T-helper 22 cell (primary cell): Measurements from ENCODE around the gene RBL2.
"Not testable (repeated sequence)": the region's sequence is repeated elsewhere in the genome, so short reads cannot be mapped to it uniquely, and the experiment has no call there.

Source experiments
- DNase-seq: peaks from one replicate; pipeline ENCODE4 v3.0.0-alpha.2; 2020; ENCODE audit warnings: low read depth

Gene RBL2, protein sequence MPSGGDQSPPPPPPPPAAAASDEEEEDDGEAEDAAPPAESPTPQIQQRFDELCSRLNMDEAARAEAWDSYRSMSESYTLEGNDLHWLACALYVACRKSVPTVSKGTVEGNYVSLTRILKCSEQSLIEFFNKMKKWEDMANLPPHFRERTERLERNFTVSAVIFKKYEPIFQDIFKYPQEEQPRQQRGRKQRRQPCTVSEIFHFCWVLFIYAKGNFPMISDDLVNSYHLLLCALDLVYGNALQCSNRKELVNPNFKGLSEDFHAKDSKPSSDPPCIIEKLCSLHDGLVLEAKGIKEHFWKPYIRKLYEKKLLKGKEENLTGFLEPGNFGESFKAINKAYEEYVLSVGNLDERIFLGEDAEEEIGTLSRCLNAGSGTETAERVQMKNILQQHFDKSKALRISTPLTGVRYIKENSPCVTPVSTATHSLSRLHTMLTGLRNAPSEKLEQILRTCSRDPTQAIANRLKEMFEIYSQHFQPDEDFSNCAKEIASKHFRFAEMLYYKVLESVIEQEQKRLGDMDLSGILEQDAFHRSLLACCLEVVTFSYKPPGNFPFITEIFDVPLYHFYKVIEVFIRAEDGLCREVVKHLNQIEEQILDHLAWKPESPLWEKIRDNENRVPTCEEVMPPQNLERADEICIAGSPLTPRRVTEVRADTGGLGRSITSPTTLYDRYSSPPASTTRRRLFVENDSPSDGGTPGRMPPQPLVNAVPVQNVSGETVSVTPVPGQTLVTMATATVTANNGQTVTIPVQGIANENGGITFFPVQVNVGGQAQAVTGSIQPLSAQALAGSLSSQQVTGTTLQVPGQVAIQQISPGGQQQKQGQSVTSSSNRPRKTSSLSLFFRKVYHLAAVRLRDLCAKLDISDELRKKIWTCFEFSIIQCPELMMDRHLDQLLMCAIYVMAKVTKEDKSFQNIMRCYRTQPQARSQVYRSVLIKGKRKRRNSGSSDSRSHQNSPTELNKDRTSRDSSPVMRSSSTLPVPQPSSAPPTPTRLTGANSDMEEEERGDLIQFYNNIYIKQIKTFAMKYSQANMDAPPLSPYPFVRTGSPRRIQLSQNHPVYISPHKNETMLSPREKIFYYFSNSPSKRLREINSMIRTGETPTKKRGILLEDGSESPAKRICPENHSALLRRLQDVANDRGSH

GRCh38 chr16:53434377-53435065 lies at the start of gene RBL2:
Gene RBL2, plus strand, starts transcription at chr16:53434471. Its CDS starts 86 bp downstream, at chr16:53434557.
- DNase-seq, result peak; percentile 63

DNA sequence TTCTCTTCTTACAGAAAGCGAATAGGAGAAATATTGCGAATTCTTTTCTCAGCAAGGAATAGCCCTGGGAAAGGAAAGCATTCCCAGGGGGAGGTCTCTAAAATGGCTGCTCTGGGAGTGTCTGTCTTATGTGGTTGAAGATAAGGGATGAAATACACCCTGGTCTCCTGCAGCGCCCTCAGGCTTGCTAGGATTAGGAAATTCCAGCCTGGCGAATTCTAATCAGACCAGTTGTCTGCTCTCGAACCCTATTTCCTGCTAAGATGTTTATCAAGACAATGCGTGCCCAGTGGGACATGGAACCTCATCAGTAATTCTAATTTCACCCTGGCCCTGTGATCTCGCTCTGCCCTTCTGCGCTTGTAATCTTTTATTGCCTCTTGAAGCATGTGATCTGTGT lies 49.7 kb upstream of the RBL2 start:
- not testable (repeated sequence) for DNase-seq

- DNase-seq, result no peak
Measured at GRCh38 chr16:53404959-53405358, 29.3 kb upstream of the RBL2 start.

DNA sequence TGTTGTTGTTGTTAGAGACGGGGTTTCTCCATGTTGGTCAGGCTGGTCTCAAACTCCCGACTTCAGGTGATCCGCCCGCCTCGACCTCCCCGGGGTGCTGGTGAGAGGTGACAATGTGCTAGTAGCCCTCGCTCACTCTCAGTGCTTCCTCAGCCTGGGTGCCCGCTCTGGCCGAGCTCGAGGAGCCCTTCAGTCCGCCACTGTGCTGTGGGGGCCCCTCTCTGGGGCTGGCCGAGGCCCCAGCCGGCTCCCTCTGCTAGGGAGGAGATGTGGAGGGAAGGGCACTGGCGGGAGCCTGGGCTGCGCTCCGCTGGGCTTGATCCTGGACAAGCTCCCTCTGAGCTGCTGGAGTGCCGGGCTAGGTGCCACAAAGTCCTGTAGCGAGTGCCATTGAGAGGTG lies 21.7 kb upstream of the RBL2 start:
- DNase-seq, result no peak

DNA sequence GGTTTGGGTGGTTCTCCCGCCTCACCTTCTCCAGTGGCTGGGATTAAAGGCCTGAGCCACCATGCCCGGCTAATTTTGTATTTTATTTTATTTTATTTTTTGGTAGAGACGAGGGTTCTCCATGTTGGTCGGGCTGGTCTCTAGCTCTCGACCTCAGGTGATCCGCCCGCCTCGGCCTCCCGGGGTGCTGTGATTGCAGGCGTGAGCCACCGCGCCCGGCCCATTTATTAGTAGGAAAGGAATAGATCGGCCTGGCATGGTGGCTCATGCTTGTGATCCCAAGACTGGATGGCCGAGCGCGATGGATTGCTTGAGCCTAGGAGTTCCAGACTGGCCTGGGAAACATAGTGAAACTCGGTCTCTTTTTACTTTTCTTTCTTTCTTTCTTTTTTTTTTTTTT lies 20.4 kb upstream of the RBL2 start:
- DNase-seq, result no peak

DNA sequence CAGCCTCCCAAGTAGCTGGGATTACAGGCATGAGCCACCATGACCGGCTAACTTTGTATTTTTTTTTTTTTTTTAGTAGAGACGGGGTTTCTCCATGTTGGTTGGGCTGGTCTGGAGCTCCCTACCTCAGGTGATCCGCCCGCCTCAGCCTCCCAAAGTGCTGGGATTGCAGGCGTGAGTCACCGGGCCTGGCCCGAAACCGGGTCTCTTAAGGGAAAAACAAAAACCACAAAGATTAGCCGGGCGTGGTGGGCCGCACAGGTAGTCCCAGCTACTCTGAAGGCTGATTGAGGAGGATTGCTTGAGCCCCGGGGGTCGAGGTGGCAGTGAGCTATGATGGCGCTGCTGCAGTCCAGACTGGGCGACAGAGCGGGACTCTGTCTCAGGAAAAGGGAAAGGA lies 19.9 kb upstream of the RBL2 start:
- no peak for DNase-seq

GRCh38 chr16:53415504-53415903 lies 18.8 kb upstream of the RBL2 start:
- DNase-seq, result no peak

GRCh38 chr16:53417011-53417410 lies 17.3 kb upstream of the RBL2 start:
- DNase-seq, result no peak

DNA sequence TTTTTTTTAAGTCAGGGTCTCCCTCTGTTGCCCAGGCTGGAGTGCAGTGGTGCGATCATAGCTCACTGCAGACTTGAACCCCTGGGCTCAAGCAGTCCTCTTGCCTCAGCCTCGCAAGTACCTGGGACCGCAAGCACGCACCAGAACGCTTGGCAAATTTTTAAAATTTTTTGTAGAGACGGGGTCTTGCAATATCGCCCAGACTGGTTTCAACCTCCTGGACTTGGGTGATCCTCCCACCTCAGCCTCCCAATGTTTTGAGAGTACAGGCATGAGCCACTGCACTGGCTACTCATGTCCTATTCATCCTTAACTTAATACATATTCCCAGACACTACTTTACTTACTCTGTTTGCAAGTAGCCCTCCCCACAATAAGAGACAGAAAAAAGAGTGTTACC lies 16.3 kb upstream of the RBL2 start:
- no peak for DNase-seq

DNA sequence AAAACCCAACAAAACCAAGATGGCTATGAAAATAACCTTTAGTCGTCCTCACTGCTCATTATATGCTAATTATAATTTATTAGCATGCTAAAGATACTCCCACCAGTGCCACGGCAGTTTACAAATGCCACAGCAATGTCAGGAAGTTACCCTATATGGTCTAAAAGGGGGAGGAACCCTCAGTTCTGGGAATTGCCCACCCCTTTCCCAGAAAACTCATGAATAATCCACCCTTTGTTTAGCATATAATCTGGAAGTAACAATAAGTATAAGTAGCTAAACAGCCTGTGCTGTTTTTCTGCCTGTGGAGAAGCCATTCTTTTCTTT lies 14.9 kb upstream of the RBL2 start:
- DNase-seq, result not testable (repeated sequence)

- no peak for DNase-seq
Measured at GRCh38 chr16:53421248-53421647, 13.0 kb upstream of the RBL2 start.

- DNase-seq, result not testable (repeated sequence)
Measured at GRCh38 chr16:53423968-53424367, 10.3 kb upstream of the RBL2 start.

GRCh38 chr16:53428681-53429080 lies 5.6 kb upstream of the RBL2 start:
- DNase-seq, result no peak

- DNase-seq, result no peak
Measured at GRCh38 chr16:53429221-53429943, 4.9 kb upstream of the RBL2 start.

GRCh38 chr16:53430363-53430762 lies 3.9 kb upstream of the RBL2 start:
- DNase-seq, result no peak

GRCh38 chr16:53433509-53433908 lies 762 bp upstream of the RBL2 start:
- no peak for DNase-seq

DNA sequence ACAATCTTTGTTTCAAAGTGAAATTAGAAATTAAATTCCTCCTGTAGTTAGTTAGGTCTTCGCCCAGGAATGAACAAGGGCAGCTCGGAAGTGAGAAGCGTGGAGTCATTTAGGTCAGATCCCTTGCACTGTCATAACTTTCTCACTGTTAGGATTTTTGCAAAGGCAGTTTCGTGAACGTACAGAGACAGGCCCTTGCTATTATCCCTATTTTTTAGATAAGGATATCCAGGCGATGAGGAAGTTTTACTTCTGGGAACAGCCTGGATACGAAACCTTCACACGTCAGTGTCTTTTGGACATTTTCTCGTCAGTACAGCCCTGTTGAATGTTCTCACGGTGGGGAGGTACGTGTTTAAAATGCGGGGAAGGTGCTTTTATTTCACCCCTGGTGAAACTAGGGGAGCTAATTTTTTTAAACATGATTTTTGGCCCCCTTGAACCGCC lies 318 bp upstream of the RBL2 start:
- DNase-seq, result no peak

DNA sequence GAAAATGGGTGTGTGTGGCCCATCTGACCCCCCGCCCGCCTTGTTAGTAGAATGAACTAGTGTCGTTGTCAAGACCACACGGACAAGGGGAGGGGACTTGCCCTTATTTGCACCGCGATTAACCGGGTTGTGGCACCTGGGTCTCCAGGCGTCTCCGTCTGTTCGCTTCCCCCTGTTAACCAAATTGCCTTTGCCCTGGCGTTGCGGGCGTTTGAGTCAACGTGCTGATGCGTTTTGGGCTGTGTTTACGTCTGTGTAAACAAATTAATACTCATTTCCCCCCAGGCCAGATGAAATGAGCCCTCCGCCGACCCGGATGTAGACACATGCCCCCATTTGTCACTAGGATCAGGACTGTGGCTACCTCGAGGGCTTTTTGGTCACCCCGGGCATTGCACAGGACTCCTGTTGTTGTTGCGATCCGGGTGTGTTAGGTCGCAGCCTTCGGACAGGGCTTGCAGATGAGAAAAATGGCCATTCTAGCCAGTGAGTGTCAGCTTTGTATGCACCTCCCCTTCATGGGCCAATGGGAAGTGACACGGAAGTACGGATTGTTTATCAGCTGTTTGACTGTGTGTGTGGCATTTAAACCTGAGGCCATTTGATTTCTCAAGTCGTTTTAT lies 906 bp downstream of the RBL2 start:
- peak; percentile 62 for DNase-seq

DNA sequence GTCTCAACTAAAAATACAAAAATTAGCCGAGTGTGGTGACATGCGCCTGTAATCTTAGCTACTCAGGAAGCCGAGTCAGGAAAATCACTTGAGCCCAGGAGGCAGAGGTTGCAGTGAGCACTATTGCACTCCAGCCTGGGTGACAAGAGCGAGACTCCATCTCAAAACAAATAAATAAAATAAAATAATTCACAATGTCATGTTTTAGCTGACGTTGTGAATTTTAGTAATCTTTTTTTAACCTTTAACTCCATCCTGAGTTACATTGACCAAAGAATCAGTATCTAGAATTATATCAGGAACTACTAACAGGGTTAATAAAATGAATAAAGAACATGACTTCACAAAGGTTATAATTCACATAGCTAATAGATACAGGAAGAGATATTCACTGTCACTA lies 5.9 kb downstream of the RBL2 start:
- DNase-seq, result no peak

DNA sequence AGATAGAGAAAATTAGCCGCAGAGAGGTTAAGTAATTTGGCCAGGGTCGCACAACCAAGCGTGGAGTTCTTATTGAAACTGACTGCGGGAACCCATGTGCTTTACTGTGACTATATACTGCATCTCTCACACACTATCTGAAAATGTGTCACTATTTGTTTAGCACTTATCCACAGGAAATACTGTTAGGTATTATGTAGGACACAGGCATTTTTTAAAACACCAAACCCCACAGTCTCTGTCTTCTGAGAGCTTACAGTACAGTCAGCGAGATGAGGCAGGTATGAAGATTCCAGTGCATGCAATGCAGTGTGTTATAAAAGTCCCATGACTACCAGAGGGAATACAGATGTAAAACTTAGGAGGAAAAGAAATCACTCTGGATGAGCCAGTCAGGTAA lies 11.3 kb downstream of the RBL2 start:
- DNase-seq, result no peak

GRCh38 chr16:53446090-53446489 lies 11.8 kb downstream of the RBL2 start:
- DNase-seq, result no peak
